Neural progenitor cell (in vitro differentiated cells): ENCODE data around the gene LUZP4.

Experiments used
- EZH2 ChIP-seq: fragments of 200-600 bp; sonication (generic); IDR thresholded peaks from 2 replicates; pipeline ENCODE4 v1.6.1; 2017; ENCODE audit warnings: antibody characterized with exemption, mild to moderate bottlenecking, moderate library complexity
- EZH2phosphoT487 ChIP-seq: fragments of 200-600 bp; sonication (generic); IDR thresholded peaks from 2 replicates; pipeline ENCODE4 v1.6.1; 2017; ENCODE audit warnings: antibody characterized with exemption
- TF ChIP-seq, protein P1 (sequence below): fragments of 200-600 bp; sonication (generic); IDR thresholded peaks from 2 replicates; pipeline ENCODE4 v1.5.1; 2017; ENCODE audit warnings: antibody characterized with exemption, mild to moderate bottlenecking

DNA sequence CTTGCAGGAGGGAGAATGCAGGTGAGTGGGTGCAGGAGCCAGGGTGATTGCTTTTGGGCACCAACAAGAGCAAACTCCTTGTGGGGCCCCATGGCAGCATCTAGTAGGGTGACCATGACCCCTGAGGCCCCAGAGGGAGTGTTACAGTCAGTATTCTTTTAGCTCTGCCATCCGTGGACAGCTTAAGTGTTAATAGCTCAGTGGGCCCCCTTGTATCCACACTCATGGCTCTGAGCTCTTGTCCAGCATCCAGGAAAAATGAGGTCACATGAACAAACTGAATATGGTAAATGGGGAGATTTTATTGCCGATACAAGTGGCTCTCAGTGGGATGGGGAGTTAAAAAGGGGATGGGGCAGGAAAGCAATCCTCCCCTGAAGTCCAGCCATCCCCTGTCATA lies 28.4 kb upstream of the LUZP4 start:
- TF ChIP-seq EZH2 (no peak), EZH2phosphoT487 (no peak)
- TF ChIP-seq, protein P1, sequence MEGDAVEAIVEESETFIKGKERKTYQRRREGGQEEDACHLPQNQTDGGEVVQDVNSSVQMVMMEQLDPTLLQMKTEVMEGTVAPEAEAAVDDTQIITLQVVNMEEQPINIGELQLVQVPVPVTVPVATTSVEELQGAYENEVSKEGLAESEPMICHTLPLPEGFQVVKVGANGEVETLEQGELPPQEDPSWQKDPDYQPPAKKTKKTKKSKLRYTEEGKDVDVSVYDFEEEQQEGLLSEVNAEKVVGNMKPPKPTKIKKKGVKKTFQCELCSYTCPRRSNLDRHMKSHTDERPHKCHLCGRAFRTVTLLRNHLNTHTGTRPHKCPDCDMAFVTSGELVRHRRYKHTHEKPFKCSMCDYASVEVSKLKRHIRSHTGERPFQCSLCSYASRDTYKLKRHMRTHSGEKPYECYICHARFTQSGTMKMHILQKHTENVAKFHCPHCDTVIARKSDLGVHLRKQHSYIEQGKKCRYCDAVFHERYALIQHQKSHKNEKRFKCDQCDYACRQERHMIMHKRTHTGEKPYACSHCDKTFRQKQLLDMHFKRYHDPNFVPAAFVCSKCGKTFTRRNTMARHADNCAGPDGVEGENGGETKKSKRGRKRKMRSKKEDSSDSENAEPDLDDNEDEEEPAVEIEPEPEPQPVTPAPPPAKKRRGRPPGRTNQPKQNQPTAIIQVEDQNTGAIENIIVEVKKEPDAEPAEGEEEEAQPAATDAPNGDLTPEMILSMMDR: no peak
